ENCODE results near the gene CNOT3. TPM values are rescaled to one million over a fixed set of nuclear protein-coding genes. Genes with fewer than 3 reads are reported as not detected.

The CNOT3 gene
- total RNA-seq, 1 donor from 2014 or later: 70.6 TPM

- TF ChIP-seq CTCF (IDR thresholded peaks at IDR 0.05; ENCODE audit: unreplicated experiment): no peak
These were observed 1.1 kb downstream of the CNOT3 start for GRCh38 chr19:54138489-54139256.

GRCh38 chr19:54141356-54141755 is 3.8 kb downstream of the CNOT3 start:
- peaks cover 16% of the 10 kb centered on the region for H3K4me1 Mint-ChIP-seq
- TF ChIP-seq CTCF (IDR thresholded peaks at IDR 0.05; ENCODE audit: unreplicated experiment): no peak
- peaks cover 3% of the 10 kb centered on the region for H3K27me3 Mint-ChIP-seq (ENCODE audit: low read depth)
- H3K27ac Mint-ChIP-seq: no peak overlapping the region
- H3K4me3 Mint-ChIP-seq: no peak overlapping the region
- no peak for DNase-seq (ENCODE audit: low spot score in 2 of 2, unreplicated experiment in 2 of 2)
- H3K36me3 Mint-ChIP-seq: peaks cover 28% of the 10 kb centered on the region
- no peaks in the 10 kb centered on the region for H3K9me3 Mint-ChIP-seq

More at GRCh38 chr19:54138489-54139256, 1.1 kb downstream of the CNOT3 start:
- H3K27me3 Mint-ChIP-seq (ENCODE audit: low read depth): peaks cover 8% of the 10 kb centered on the region
- peaks cover 23% of the 10 kb centered on the region for H3K4me1 Mint-ChIP-seq
- no peak for DNase-seq (ENCODE audit: low spot score in 2 of 2, unreplicated experiment in 2 of 2)
- peaks cover 8% of the 10 kb centered on the region for H3K36me3 Mint-ChIP-seq
- H3K9me3 Mint-ChIP-seq: no peaks in the 10 kb centered on the region
- H3K27ac Mint-ChIP-seq: peak overlapping the region; percentile 94
- H3K4me3 Mint-ChIP-seq: peak overlapping the region; percentile 90

- no peak overlapping the region for H3K4me3 Mint-ChIP-seq
- H3K27ac Mint-ChIP-seq: peak overlapping the region; percentile 43
These were observed 4.7 kb downstream of the CNOT3 start for GRCh38 chr19:54142166-54142780.

GRCh38 chr19:54145541-54146158 is 8.1 kb downstream of the CNOT3 start:
- Mint-ChIP-seq H3K9me3 (no peaks in the 10 kb centered on the region), H3K4me3 (no peak overlapping the region), H3K4me1 (peaks cover 1% of the 10 kb centered on the region), H3K36me3 (peaks cover 50% of the 10 kb centered on the region), H3K27me3 (ENCODE audit: low read depth) (no peaks in the 10 kb centered on the region), H3K27ac (no peak overlapping the region)
- no peak for TF ChIP-seq CTCF (IDR thresholded peaks at IDR 0.05; ENCODE audit: unreplicated experiment)
- no peak for DNase-seq (ENCODE audit: low spot score in 2 of 2, unreplicated experiment in 2 of 2)

More at GRCh38 chr19:54142166-54142780, 4.7 kb downstream of the CNOT3 start:
- H3K4me1 Mint-ChIP-seq: peaks cover 13% of the 10 kb centered on the region
- TF ChIP-seq CTCF (IDR thresholded peaks at IDR 0.05; ENCODE audit: unreplicated experiment): no peak
- peaks cover 1% of the 10 kb centered on the region for H3K27me3 Mint-ChIP-seq (ENCODE audit: low read depth)
- H3K9me3 Mint-ChIP-seq: no peaks in the 10 kb centered on the region
- DNase-seq (ENCODE audit: low spot score in 2 of 2, unreplicated experiment in 2 of 2): no peak
- peaks cover 36% of the 10 kb centered on the region for H3K36me3 Mint-ChIP-seq

- Mint-ChIP-seq H3K9me3 (no peaks in the 10 kb centered on the region), H3K36me3 (peaks cover 57% of the 10 kb centered on the region), H3K27me3 (ENCODE audit: low read depth) (no peaks in the 10 kb centered on the region), H3K27ac (no peak overlapping the region), H3K4me1 (no peaks in the 10 kb centered on the region), H3K4me3 (no peak overlapping the region)
- no peak for TF ChIP-seq CTCF (IDR thresholded peaks at IDR 0.05; ENCODE audit: unreplicated experiment)
- no peak for DNase-seq (ENCODE audit: low spot score in 2 of 2, unreplicated experiment in 2 of 2)
These were observed 10.1 kb downstream of the CNOT3 start for GRCh38 chr19:54147676-54148075.
